Measurements from ENCODE around the gene ARFRP1.
"Not testable (repeated sequence)": the region's sequence is repeated elsewhere in the genome, so short reads cannot be mapped to it uniquely, and the experiment has no call there.

The ARFRP1 gene

DNA sequence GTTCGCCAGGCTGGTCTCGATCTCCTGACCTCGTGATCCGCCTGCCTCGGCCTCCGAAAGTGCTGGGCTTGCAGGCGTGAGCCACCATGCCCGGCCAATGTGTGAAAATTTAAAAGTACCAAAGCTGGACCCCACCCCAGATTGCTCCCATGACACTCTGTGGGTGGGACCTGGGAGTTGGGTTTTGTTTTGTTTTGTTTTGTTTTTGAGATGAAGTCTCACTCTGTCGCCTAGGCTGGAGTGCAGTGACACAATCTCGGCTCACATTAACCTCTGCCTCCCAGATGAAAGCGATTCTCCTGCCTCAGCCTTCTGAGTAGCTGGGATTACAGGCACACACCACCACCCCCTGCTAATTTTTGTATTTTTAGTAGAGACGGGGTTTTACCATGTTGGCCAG is 36.1 kb downstream of the ARFRP1 start:
- not testable (repeated sequence) for DNase-seq

DNA sequence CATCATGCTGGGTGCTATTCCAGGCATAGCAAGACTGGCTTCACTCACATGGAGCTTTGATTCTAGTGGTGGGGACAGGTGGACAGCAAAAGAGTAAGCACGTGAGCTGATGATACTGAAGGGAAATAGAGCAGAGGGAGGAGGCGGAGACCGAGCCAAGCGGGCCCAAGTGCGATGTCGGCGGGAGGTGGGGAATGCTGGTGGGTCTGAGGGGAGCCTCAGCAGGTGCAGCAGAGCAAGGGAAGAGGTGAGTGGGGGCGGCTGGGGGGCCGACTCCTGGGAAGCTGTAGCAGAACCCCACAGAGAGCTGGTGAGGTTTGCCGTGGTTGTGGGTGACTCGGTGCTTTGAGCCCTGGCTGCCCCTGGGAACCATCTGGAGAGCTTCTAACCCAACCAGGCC is 39.4 kb downstream of the ARFRP1 start:
- DNase-seq = no peak

DNA sequence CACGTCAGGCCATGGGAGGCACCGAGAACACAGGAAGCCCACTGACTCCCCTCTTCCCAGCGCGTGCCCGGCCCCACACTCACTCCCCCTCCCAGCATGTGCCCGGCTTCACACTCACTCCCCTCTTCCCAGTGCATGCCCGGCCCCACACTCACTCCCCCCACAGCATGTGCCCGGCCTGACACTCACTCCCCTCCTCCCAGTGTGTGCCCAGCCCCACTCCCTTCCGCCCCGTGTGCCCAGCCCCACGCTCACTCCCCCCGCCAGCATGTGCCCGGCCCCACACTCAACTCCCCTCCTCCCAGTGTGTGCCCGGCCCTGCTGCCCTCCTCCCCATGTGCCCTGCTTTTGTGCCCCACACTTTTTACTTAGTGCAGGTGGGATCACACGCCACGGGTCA is 39.9 kb downstream of the ARFRP1 start:
- DNase-seq = no peak

DNA sequence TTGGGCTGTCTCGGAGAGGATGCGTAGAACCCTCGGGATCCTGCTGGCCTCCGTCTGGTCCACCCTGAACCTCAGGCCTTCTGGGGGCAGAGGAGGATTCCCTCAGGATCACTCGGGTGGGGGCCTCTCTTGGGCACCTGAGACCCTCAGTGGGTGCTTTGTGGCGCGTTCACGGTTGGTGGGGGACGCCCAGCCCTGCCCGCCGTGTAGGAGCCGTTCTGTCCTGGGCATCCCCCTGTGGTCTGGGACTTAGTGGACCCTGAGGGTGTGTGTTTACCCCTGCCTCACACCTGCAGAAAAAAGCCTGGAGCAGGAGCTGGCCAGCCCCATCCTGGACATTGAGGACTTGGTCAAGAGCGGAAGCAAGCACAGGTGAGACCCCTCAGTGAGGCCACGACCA is 42.1 kb downstream of the ARFRP1 start:
- no peak for DNase-seq

DNA sequence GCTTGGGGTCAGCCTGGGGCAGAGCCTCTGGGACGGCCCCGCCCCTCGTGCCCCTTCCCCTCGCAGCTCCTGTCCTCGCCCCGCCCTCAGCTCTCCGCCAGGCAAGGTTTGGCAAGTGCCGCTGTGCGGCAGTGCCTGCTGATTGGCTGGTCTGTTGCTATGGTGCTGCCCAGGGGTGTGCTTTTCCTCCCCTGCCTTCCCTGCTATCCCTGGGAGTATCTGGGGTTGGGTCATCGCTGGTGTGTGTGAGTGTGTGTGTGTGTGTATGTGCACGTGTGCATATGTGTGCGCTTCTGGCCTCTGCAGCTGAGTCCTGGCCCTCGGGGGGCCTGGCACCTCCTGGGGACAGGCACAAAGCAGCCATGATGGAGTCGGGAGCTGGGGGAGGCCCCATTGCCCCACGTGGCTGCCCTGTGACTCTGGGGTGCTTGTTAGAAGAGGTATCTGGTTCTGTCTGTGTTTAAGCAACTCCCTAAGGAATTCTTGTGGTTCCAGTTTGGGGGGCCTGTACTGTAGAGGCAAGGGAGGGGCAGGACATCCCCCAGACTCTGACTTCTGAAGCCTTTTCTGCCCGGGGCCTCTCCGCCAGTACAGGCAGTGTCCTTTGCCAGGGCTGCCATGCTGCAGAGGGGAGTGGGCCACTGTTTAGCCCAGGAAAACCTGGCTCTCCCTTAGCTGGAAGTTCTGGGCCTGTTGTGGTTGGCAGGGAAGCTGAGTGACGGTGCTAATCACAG is 42.7 kb downstream of the ARFRP1 start:
- DNase-seq = no peak

DNA sequence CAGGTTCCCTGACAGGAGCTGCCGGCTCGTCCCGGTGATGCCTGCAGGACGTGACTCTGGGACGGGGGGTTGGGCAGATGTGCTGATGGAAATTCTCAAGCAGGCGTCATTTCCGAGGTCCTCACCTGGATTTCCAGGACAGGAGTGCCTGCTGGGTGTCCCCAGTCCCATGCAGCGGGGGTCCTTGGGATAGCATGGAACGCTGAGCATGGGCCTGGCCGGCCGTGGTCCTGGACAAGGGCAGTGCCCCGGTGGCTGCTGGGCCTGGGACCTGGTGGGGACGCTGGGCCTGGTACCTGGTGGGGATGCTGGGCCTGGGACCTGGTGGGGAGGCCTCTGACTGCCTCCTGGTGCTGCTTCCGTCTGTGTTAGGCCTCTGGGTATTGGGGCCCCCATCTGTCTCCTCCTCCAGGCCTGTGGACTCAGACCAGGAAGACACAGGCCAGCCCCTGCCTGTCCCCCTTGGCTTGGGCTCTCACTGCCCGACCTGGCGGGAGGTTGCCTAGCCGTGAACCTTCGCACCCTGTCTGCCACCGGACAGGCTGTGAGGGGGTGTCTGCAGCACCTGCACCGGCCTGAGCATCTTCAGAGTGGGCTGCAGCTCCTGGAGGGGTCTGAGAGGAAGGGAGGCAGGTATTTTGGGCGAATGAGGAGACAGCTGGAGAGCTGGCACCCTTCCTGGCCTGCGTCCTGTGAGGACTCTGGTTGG is 43.5 kb downstream of the ARFRP1 start:
- no peak for DNase-seq

DNA sequence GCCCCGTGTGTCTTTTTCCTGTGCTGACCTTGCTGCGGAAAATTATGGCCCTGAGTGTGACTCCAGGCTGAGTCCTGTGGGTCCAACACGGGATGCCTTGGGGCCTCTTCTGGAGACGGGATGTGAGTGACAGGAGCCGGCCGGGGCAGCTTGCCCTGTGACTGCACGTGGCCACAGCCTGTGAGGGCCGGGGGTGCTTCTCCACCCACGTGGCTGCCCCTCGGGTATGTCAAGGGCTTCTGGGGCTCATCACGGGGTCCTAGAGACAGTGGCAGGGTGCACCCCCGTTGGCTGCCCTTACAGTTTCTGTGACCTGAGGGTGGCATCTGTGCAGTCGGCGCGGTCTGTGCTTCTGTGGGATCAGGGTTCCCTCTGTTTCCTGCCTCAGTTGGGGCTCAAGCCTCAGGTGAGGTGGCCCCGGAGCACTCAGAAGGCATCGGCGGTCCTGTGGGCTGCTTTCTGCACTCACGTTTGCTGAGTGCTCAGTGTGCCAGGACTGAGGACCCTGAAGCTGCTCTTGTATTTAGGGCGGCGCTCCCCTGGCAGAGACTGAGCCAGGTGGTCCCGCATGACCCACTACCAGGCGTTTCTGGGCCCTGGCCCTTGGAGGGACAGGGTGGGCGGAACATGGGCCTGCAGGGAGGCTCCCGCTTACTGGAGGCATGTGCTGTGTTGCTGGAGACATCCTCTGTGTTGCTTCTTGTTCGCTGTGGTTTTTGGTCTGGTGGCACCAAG is 44.3 kb downstream of the ARFRP1 start:
- DNase-seq = no peak

DNA sequence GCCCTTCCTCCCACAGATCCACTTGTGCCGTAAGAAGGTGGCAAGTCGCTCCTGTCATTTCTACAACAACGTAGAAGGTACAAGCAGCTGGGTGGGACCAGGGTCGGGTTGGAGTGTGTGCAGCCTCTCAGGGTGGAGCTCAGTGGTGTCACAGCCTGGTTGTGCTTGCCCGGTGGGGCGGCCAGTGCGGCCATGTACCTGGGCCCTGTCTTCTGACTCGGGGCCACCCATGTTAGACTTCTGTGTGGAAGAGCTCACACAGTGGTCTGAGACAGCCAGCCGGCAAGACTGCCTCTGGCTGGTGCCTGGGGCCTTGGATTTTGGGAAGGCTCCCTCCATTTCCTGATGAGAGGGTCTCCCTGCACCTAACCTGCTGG is 45.0 kb downstream of the ARFRP1 start:
- DNase-seq = no peak

DNA sequence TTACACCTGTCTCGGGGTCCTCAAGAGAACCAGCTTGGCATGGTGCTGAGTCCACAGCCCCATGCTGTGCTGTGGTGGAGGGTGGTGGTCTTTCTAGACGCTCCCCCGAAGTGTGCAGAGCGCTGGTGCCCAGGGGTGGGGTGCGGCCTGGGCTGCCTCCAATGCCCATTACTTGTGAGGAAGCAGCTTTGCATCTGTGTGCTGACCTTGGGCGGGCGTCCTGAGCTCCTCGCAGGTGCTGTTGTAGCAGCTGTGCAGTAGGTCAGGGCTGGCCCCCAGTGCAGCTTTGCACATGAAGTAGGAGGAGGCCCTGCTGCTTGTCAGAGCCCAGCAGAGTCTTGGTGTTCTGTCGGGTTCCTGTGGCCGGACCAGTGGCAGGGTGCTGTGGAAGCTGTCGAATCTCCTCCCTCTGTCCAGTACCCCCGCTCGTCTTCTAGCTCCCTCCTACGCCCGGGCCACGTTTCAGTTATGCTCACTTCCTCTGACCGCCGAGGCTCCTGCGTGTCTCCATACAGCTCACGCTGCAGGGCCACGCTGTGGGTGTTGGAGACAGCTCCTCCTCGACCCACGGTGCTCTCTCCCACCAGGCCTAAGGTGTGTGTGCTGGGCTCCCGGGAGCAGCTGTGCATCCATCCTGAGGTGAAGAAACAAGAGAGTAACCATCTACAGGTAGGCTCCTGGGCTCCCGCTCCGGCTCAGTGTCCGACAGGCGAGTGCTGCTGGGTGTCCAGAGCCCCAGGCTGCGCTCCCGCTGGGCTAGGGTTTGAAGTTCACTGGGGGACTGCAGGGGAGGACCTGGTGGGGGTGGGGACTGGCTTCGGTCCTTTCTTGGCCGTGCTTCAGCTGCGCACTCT is 45.6 kb downstream of the ARFRP1 start:
- DNase-seq = no peak

DNA sequence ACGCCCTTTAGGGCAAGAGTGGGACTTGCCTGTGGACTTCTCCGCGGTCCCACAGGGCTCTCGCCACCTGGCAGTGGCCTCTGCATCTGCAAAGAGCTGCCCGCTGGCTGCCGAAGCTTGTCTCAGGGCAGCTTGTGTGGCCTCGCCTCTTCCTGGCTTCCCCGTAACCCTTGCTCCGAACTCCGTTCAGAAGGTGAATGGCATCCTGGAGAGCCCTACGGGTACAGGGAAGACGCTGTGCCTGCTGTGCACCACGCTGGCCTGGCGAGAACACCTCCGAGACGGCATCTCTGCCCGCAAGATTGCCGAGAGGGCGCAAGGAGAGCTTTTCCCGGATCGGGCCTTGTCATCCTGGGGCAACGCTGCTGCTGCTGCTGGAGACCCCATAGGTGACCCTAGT is 46.7 kb downstream of the ARFRP1 start:
- DNase-seq = no peak

DNA sequence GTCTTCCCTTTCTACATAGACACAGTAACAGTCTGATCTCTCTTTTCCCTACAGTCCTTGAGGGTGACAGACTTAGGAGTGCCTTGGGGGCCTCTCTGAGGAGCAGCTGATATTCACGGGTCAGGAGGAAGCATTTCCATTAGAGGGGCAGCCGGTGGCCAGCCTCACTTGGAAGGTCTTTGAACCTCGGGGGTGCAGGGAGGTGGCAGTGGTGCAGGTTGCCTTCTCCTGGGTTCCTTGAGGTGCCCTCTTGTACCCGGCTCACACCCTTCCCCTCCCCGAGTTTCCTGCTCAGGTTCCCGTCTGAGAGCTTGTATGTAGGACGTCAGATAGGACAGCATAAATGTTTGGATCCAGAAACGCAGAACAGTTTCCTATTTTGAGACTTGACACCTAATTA is 47.2 kb downstream of the ARFRP1 start:
- no peak for DNase-seq

DNA sequence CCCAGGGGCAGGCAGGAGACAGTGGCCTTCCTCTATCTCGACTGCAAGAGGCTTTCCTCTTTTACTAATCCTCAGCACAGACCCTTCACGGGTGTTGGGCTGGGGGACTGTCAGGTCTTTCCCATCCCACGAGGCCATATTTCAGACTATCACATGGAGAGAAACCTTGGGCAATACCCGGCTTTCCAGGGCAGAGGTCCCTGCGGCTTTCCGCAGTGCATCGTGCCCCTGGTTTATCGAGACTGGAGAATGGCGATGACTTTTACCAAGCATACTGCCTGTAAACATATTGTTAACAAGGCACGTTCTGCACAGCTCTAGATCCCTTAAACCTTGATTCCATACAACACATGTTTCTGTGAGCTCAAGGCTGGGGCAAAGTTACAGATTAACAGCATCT is 47.6 kb downstream of the ARFRP1 start:
- not testable (repeated sequence) for DNase-seq

DNA sequence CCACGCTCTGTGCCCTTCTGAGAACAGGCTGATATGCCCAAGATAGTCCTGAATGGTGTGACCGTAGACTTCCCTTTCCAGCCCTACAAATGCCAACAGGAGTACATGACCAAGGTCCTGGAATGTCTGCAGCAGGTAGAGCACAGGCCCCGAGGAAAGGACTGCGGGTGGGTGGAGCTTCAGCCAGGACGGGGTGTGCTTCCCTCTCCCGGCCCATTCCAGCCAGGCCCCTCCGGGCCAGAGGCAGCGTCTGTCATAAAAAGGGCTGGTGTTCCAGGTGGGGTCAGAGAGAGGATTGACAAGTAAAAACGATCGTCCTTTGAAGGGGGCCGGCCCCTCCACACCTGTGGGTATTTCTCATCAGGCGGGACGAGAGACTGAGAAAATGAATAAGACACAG is 48.4 kb downstream of the ARFRP1 start:
- DNase-seq = no peak

DNA sequence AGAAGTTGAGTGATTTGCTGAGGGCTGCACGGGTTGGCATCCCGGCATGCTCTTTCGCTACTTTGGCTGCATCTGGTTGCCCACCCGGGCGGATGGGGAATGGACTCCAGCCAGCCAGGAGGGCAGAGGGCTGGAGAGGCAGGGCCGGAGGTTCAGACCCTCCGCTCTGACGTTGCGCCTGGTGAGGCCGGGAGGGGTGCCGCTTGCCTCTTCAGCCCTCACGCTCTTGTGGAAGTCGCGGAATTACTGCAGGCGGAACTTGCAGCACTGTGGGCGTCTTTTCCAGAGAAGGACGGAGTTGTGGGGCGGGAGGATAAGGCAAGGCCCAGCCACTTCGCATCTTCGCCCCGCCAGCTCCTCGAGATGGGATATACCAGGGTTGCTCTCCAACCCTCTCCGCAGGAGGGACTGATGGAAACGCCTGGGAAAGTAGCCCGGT is 49.0 kb downstream of the ARFRP1 start:
- DNase-seq = peak; percentile 66

DNA sequence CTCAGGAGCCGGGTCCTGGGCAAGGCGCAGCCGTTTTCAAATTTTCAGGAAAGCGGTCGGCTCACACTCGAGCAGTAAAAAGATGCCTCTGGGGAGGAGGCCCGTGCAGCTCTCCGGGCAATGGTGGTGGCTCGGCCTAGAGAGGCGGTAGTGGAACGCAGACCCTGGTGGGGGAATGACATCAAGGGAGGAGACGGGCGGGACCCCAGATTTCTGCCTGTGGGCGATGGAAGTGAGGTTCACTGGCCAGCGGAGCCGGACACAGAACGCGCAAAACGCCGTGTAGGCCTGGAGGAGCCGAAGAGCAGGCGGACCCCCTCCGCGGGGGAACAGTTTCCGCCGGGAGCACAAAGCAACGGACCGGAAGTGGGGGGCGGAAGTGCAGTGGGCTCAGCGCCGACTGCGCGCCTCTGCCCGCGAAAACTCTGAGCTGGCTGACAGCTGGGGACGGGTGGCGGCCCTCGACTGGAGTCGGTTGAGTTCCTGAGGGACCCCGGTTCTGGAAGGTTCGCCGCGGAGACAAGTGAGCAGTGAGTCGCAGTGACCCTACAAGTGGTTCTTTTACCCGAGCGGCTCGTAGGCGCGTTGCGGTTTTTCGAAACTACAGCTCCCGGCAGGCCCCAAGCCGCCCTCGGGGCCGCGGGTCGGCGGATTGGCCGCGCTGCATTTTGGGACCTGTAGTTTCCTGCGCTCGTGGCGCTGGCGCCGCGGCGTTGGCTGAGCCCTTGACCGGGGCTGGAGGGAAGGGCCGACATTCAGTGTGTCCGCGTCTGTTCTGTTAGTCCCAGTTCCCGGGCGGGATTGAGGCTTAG is 49.6 kb downstream of the ARFRP1 start, which contains the start of gene RTEL1:
RTEL1 (plus strand) TSS at position 376 of the 812 bp plus-strand sequence. CDS start 1,091 bp downstream, outside the sequence.
- DNase-seq = peak; percentile 93

DNA sequence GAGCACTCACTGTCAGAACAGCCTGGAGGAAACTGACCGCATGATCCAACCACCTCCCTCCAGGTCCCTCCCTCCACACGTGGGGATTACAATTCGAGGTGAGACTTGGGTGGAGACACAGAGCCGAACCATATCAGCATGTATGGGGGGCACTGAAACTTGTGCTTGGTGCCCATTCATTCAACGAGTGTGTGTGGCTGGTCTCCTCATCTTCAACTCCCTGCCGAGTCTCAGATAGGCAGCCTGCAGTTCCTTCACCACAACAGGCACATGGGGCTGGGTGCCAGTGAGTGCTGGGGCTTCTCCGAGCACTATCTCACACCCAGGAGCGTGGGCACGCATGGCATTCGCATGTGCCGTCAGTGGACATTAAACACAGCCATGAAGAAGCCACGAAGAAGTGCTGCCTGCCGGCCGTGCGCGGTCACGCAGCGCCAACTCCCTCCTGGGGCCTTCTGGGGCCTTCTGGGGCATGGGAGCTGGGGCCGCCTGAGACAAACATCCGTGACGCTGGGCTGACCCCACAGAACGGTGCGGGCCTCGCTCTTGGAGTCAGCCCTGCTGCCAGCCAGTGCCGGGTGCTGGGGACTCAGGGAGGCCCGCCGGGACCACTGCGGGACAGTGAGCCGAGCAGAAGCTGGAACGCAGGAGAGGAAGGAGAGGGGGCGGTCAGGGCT is 50.4 kb downstream of the ARFRP1 start:
- peak; percentile 40 for DNase-seq

DNA sequence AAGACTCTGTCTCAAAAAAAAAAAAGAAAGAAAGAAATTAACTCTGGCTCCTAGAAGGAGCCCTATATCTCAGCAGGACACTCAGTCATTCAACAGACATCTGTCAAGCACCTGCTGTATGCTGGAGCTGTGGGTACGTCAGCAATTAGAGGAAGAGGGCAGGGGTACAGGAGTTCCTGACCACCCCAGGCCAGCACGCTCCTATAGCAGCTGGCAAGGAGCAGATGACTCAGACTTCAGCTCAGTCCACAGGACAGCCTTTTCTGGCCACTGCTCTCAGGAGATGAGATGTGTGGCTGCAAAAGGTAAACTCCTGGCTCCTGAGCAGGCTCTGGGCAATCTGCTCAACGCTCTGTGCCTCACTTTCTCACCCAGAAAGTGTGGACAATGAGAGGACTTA is 51.3 kb downstream of the ARFRP1 start:
- DNase-seq = no peak

DNA sequence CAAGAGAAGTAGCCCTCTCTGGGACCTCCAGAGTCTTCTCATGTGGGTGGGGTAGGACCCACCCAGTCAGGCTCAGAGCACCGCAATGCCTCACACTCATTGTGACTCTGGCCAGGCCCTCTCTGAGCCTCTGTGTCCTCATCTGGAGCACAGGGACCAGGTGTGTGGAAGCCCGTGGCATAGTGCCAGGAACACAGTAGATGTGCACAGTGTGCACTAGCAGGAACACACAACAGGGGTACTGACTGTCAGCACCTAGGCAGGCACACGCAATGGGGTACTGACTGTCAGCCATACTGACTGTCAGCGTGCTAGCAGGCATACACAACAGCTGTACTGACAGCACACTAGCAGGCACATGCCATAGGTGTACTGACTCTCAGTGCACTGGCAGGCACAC is 52.5 kb downstream of the ARFRP1 start:
- DNase-seq = no peak

DNA sequence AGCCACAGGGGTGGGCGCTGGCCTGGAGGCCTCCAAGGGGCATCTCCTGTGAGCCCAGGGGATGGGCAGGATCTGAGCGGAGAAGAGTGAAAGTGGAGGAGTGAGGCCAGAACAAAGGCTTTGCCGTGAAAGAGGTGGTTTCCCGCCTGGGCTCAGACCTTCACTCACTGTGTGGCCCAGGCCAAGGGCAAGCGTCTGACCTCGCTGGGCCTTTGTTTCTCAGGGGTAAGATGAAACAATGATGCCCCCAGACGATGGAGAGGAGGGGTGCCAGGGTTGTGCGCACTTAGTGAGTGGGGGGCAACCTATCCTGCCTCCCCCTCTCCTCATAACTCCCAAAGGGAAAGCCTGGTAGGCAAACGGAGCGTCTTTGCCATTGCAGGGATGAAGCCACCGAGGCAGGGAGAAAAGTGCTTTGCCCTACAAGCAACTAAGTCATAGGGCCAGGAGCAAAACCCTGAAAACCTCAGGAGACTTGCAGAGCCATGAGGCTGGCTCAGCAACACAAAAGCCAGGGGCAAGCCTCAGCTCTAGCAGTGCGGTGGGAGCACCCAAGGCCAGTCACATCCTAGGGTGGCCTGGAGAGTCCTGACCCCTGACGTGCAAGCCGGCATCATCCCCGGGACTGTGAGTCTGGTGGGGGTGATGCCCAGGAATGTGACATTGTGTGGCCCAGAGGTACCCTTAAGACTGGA is 53.7 kb downstream of the ARFRP1 start:
- DNase-seq = no peak

All from hematopoietic multipotent progenitor cell treated with erythropoietin and hydrocortisone succinate and interleukin-3 and kit ligand, for 6 days (in vitro differentiated cells).